GM12864 (cell line): ENCODE results near the gene PDYN.

ENCODE experiments used
- DNase-seq: peaks from one replicate; pipeline ENCODE4 v3.0.0-alpha.2; 2011; ENCODE audit warnings: low read depth
- H3K4me3 ChIP-seq: 2 replicates; pipeline ENCODE4 v1.5.1; 2011; ENCODE audit warnings: mild to moderate bottlenecking, low read depth, low read length, control low read depth
- CTCF ChIP-seq: IDR thresholded peaks from 2 replicates; pipeline ENCODE4 v1.5.1; 2011; ENCODE audit warnings: low read depth, mild to moderate bottlenecking, moderate library complexity, low read length, control low read depth, inconsistent platforms; ENCODE audit errors: missing control alignments

Gene PDYN

GRCh38 chr20:1943275-1944002, 50.4 kb downstream of the PDYN start:
- no peak overlapping the region for H3K4me3 ChIP-seq
- TF ChIP-seq CTCF: no peak
- DNase-seq: no peak

- H3K4me3 ChIP-seq: no peak overlapping the region
- no peak for TF ChIP-seq CTCF
- DNase-seq: no peak
Measured at GRCh38 chr20:1942486-1943274, 51.2 kb downstream of the PDYN start.

- no peak for TF ChIP-seq CTCF
- no peak overlapping the region for H3K4me3 ChIP-seq
- no peak for DNase-seq
Measured at GRCh38 chr20:1942061-1942460, 51.8 kb downstream of the PDYN start.

- H3K4me3 ChIP-seq: no peak overlapping the region
- DNase-seq: no peak
- TF ChIP-seq CTCF: no peak
Measured at GRCh38 chr20:1941226-1941625, 52.6 kb downstream of the PDYN start.

- H3K4me3 ChIP-seq: no peak overlapping the region
- no peak for DNase-seq
- TF ChIP-seq CTCF: no peak
Measured at GRCh38 chr20:1940581-1940980, 53.3 kb downstream of the PDYN start.

- no peak overlapping the region for H3K4me3 ChIP-seq
- no peak for TF ChIP-seq CTCF
- DNase-seq: no peak
Measured at GRCh38 chr20:1939270-1939595, 54.6 kb downstream of the PDYN start.
